Lower lobe of right lung (tissue), 2 donors: ENCODE data around the gene RB1. TPM values are rescaled to one million over a fixed set of nuclear protein-coding genes. Genes with fewer than 3 reads are reported as not detected.
A peak's percentile ranks its signal among the peaks of the same experiment; 100 is the strongest.

ENCODE experiments used
- ATAC-seq, 2 donors: fragments of 200-7000 bp; cut with Tn5 transposase; one replicate each; pipeline ENCODE4 v1.9.1; 2020 to 2022; ENCODE audit warnings: mild to moderate bottlenecking in 2 of 2, moderate library complexity in 2 of 2
- DNase-seq: peaks from one replicate; pipeline ENCODE4 v3.0.0-alpha.2; 2020
- H3K27ac ChIP-seq: fragments of 200-600 bp; one replicate; pipeline ENCODE4 v1.8.0; 2022
- H3K27me3 ChIP-seq: fragments of 200-600 bp; one replicate; pipeline ENCODE4 v1.8.0; 2022; ENCODE audit warnings: low read depth
- H3K36me3 ChIP-seq: fragments of 200-600 bp; one replicate; pipeline ENCODE4 v1.8.0; 2022; ENCODE audit warnings: mild to moderate bottlenecking
- H3K4me1 ChIP-seq: fragments of 200-600 bp; one replicate; pipeline ENCODE4 v1.8.0; 2022
- H3K4me3 ChIP-seq: fragments of 200-600 bp; one replicate; pipeline ENCODE4 v1.8.0; 2022; ENCODE audit warnings: mild to moderate bottlenecking
- H3K9me3 ChIP-seq: fragments of 200-600 bp; one replicate; pipeline ENCODE4 v1.8.0; 2022
- CTCF ChIP-seq: fragments of 200-600 bp; IDR thresholded peaks from one replicate; pipeline ENCODE4 v1.8.0; 2022; ENCODE audit warnings: antibody characterized with exemption, mild to moderate bottlenecking
- intact Hi-C: fragments of 100-400 bp; cut with DNase I; formaldehyde crosslinking; loops from one replicate; pipeline ENCODE4 v1.11.0; 2022
- total RNA-seq: library from RNA; stranded (reverse); fragmentation: NEBNext Ultra II Directional; extraction: Animal tissue kit (Norgen Biotek cat#: 25700); gene quantifications from one replicate; pipeline ENCODE4 v1.2.1, GENCODE V29; 2021
- donor health status: DM: no; HTN: yes; CAD: no; lungs with severe emphysema.

RB1 gene
- total RNA-seq, 1 donor from 2014 or later: 38.1 TPM

DNA sequence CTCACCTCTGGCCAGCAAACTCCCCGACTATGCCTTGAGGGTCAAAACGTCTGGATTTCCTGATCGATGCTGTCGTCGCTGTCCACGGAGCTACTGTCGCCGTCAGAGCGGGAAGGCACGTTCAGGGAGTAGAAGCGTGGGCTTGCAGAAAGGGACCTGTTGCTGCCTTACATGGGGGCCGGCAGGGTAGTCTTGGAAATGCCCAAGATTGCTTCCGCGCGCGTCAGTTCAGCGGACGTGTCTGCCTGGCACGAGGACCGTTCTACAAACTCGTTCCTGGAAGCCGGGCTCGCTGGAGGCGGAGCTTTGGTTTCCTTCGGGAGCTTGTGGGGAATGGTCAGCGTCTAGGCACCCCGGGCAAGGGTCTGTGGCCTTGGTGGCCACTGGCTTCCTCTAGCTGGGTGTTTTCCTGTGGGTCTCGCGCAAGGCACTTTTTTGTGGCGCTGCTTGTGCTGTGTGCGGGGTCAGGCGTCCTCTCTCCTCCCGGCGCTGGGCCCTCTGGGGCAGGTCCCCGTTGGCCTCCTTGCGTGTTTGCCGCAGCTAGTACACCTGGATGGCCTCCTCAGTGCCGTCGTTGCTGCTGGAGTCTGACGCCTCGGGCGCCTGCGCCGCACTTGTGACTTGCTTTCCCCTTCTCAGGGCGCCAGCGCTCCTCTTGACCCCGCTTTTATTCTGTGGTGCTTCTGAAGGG, 15.4 kb downstream of the RB1 start:
- Histone ChIP-seq H3K27me3 (no peaks in the 10 kb centered on the region), H3K27ac (no peak overlapping the region), H3K4me1 (no peaks in the 10 kb centered on the region), H3K36me3 (peaks cover 19% of the 10 kb centered on the region), H3K9me3 (peaks cover 12% of the 10 kb centered on the region), H3K4me3 (peak overlapping the region; percentile 45)
- DNase-seq (peak; percentile 60), ATAC-seq (peak; percentile 29 to 68)
- intact Hi-C loops: no loop called here
- no peak for TF ChIP-seq CTCF

GRCh38 chr13:48319531-48320398, 16.2 kb downstream of the RB1 start:
- DNase-seq (no peak), ATAC-seq (peak; percentile 9 to 14)
- H3K4me1 ChIP-seq: no peaks in the 10 kb centered on the region
- H3K9me3 ChIP-seq: peaks cover 12% of the 10 kb centered on the region
- TF ChIP-seq CTCF: no peak
- peak overlapping the region; percentile 45 for H3K4me3 ChIP-seq
- intact Hi-C loops: no loop called here
- no peak overlapping the region for H3K27ac ChIP-seq
- H3K36me3 ChIP-seq: peaks cover 19% of the 10 kb centered on the region
- no peaks in the 10 kb centered on the region for H3K27me3 ChIP-seq

DNA sequence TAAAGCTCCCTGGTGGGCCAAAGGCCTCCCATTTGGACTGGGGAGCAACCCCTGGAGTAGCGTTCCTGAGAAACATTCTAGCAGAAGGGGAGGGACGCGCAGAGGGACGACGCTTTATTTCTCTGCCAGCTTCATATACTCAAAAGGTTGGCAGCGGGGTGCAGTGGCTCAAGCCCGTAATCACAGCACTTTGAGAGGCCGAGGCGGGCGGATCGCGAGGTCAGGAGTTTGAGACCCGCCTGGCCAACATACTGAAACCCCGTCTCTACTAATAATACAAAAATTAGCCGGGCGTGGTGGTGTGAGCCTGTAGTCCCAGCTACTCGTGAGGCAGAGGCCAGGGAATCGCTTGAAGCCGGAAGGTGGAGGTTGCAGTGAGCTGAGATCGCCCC, 16.8 kb downstream of the RB1 start:
- no peak for DNase-seq
- TF ChIP-seq CTCF: no peak
- intact Hi-C loops: no loop called here
- peaks cover 4% of the 10 kb centered on the region for H3K4me1 ChIP-seq
- peaks cover 12% of the 10 kb centered on the region for H3K9me3 ChIP-seq
- H3K4me3 ChIP-seq: peak overlapping the region; percentile 45
- H3K27me3 ChIP-seq: no peaks in the 10 kb centered on the region
- H3K27ac ChIP-seq: no peak overlapping the region
- no peak for ATAC-seq
- H3K36me3 ChIP-seq: peaks cover 19% of the 10 kb centered on the region

DNA sequence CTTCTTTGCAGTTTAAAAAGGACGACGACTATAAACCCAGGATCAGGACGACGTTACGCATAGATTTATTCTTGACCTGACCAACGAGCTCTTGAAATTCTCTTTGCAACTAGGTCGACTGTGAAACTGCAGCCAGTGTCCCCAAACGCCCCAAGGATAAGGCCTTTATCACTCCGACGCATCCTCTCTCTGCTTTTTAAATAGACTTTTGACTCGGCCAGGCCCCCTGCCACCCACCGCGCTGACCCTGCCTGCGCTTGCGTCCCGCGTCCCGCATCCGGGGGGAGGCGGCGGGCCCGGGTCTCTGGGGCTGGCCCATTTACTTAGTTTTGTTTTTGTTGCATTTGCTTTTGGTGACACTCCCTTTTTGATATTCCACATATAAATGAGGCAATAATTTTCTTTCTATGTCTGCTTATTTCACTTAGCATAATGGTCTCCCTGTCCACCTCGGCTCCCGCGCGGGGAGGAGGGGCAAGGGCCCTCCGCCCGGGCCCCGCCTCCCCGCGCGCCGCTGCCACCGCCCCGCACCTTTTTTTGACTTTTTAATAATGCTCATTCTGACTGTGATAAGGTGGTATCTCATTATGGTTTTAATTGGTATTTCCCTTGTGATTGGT, 17.4 kb downstream of the RB1 start:
- no peak for TF ChIP-seq CTCF
- DNase-seq (no peak), ATAC-seq (no peak)
- Histone ChIP-seq H3K36me3 (peaks cover 19% of the 10 kb centered on the region), H3K4me3 (peak overlapping the region; percentile 45), H3K4me1 (peaks cover 5% of the 10 kb centered on the region), H3K27me3 (no peaks in the 10 kb centered on the region), H3K27ac (no peak overlapping the region), H3K9me3 (peaks cover 12% of the 10 kb centered on the region)
- intact Hi-C loops: no loop called here

DNA sequence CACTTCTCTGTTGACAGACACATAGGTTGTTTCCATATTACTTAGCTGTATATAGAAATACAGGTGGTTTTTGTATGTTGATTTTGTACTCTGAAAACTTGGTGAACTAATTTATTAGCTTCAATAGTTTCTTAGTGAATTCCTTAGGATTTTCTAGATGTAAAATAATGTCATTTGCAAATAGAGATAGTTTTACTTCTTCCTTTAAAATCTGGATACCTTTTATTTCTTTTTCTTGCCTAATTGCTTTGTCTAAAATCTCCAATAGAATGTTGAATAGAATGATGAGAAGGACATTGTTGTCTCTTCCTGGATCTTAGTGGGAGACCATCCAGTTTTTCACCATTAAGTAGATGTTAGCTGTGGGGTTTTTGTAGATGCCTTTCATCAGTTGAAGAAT, 18.7 kb downstream of the RB1 start:
- no peak for TF ChIP-seq CTCF
- peaks cover 12% of the 10 kb centered on the region for H3K9me3 ChIP-seq
- H3K4me3 ChIP-seq: no peak overlapping the region
- H3K4me1 ChIP-seq: peaks cover 5% of the 10 kb centered on the region
- no peak overlapping the region for H3K27ac ChIP-seq
- intact Hi-C loops: no loop called here
- H3K36me3 ChIP-seq: peaks cover 10% of the 10 kb centered on the region
- no peak for DNase-seq
- no peaks in the 10 kb centered on the region for H3K27me3 ChIP-seq
- no peak for ATAC-seq
